ENCODE data around the gene FRMD5.

GRCh38 chr15:43988900-43989299 lies 206.2 kb downstream of the FRMD5 start:
- TF ChIP-seq SIN3A (IDR thresholded peaks at IDR 0.05; ENCODE audit: borderline replicate concordance, insufficient read depth, low read length) = no peak
- TF ChIP-seq REST (IDR thresholded peaks at IDR 0.05; ENCODE audit: insufficient read depth in 1 of 2, low read depth in 2 of 2, low read length in 2 of 2) = no peak
- TF ChIP-seq POLR2AphosphoS5 (IDR thresholded peaks at IDR 0.05; ENCODE audit: low read depth, low read length) = no peak

Data from PFSK-1 (cell line).